K562 (cell line): Measurements from ENCODE around the gene PHETA1. TPM values are rescaled to one million over a fixed set of nuclear protein-coding genes. Genes with fewer than 3 reads are reported as not detected.

Experiments
- EGR1 ChIP-seq: fragments of 450-650 bp; conservative IDR thresholded peaks from 2 replicates; pipeline ENCODE4 v1.6.1; 2017; ENCODE audit warnings: mild to moderate bottlenecking
- HDAC8 ChIP-seq: fragments of 450-650 bp; IDR thresholded peaks from 2 replicates; pipeline ENCODE4 v1.6.1; 2016; ENCODE audit warnings: mild to moderate bottlenecking, missing genetic modification characterization, moderate library complexity, missing compliant biosample characterization
- ID3 ChIP-seq, 2 experiments: fragments of 250-450 bp in 1 of 2; fragments of 450-650 bp in 1 of 2; sonication (Bioruptor Pico) in 1 of 2; IDR thresholded peaks; 2 replicates each; pipeline versions ENCODE4 v1.6.1 to v1.8.0; 2016 to 2021; ENCODE audit warnings: mild to moderate bottlenecking in 2 of 2, moderate library complexity in 2 of 2, missing compliant biosample characterization in 1 of 2, missing genetic modification characterization in 1 of 2
- MBD2 ChIP-seq: sonication (generic); IDR thresholded peaks from 2 replicates; pipeline ENCODE4 v1.6.1; 2016; ENCODE audit warnings: low read depth, borderline replicate concordance
- MTA3 ChIP-seq: fragments of 450-650 bp; formaldehyde crosslinking; IDR thresholded peaks from 2 replicates; pipeline ENCODE4 v1.6.1; 2017; ENCODE audit warnings: mild to moderate bottlenecking, borderline replicate concordance
- MTF1 ChIP-seq: fragments of 250-450 bp; sonication (Bioruptor Pico); IDR thresholded peaks from 2 replicates; pipeline ENCODE4 v1.9.0; 2021; ENCODE audit warnings: moderate library complexity, mild to moderate bottlenecking, inconsistent platforms, borderline replicate concordance
- NR2C2 ChIP-seq, 2 experiments: fragments of 200-800 bp in 1 of 2; sonication (Bioruptor generic) in 1 of 2; sonication (generic) in 1 of 2; formaldehyde crosslinking in 1 of 2; IDR thresholded peaks; 2 replicates each; pipeline versions ENCODE4 v1.6.1 to v1.8.0; 2016 to 2022; ENCODE audit warnings: mild to moderate bottlenecking in 1 of 2, missing compliant biosample characterization in 1 of 2, missing genetic modification characterization in 1 of 2, missing genetic modification reagents in 1 of 2
- PHF21A ChIP-seq: fragments of 450-650 bp; IDR thresholded peaks from 2 replicates; pipeline ENCODE4 v1.6.1; 2017; ENCODE audit warnings: low read depth, borderline replicate concordance
- RBM25 ChIP-seq: fragments of 200-400 bp; formaldehyde crosslinking; IDR thresholded peaks from 2 replicates; pipeline ENCODE4 v1.6.1; 2018; ENCODE audit warnings: low read length, low read depth, moderate library complexity; ENCODE audit not compliant: severe bottlenecking
- SRSF9 ChIP-seq: fragments of 200-400 bp; formaldehyde crosslinking; IDR thresholded peaks from 2 replicates; pipeline ENCODE4 v1.6.1; 2017; ENCODE audit warnings: low read depth, low read length, borderline replicate concordance
- ZBTB7A ChIP-seq: IDR thresholded peaks from 2 replicates; pipeline ENCODE4 v1.6.1; 2011; ENCODE audit warnings: low read depth, mild to moderate bottlenecking, low read length, moderate library complexity, borderline replicate concordance; ENCODE audit not compliant: control insufficient read depth
- ZFP91 ChIP-seq: sonication (generic); formaldehyde crosslinking; IDR thresholded peaks from 2 replicates; pipeline ENCODE4 v1.8.0; 2022; ENCODE audit warnings: mild to moderate bottlenecking, missing genetic modification reagents
- ZNF408 ChIP-seq: fragments of 250-450 bp; sonication (Bioruptor Pico); IDR thresholded peaks from 2 replicates; pipeline ENCODE4 v1.4.0; 2020; ENCODE audit warnings: low read depth, mild to moderate bottlenecking, moderate library complexity
- ZNF511 ChIP-seq: sonication (generic); formaldehyde crosslinking; IDR thresholded peaks from 2 replicates; pipeline ENCODE4 v1.8.0; 2022; ENCODE audit warnings: mild to moderate bottlenecking, missing genetic modification reagents
- ZSCAN29 ChIP-seq: fragments of 450-650 bp; IDR thresholded peaks from 2 replicates; pipeline ENCODE4 v1.6.1; 2017
- polyA plus RNA-seq, 8 experiments: library from polyadenylated mRNA; depleted of rRNA in 4 of 8; stranded (reverse) in 5 of 8; unstranded in 3 of 8; fragments of >200 nt; fragmentation: Nextera tagmentation in 2 of 8; fragmentation: Illumina TruSeq in 1 of 8; extraction: Ambion mirVana in 2 of 8; extraction: Trizol in 1 of 8; gene quantifications; 2 replicates each; pipeline versions ENCODE4 v1.2.1 to v1.2.3, GENCODE V29; 2011 to 2014; ENCODE audit warnings: inconsistent platforms in 1 of 8, missing spikeins in 1 of 8
- total RNA-seq, 7 experiments: library from RNA; depleted of rRNA in 6 of 7; stranded (reverse); fragments of >200 nt in 6 of 7; fragmentation: Illumina TruSeq in 2 of 7; extraction: Trizol in 2 of 7; gene quantifications; 2 replicates each; pipeline versions ENCODE4 v1.2.1 to v1.2.3, GENCODE V29; 2011 to 2021; ENCODE audit warnings: low replicate concordance in 1 of 7
- TF ChIP-seq, protein P1 (sequence below): fragments of 450-650 bp; IDR thresholded peaks from 2 replicates; pipeline ENCODE4 v1.6.1; 2018; ENCODE audit not compliant: partially characterized antibody
- TF ChIP-seq, protein P2 (sequence below): sonication (generic); formaldehyde crosslinking; IDR thresholded peaks from 2 replicates; pipeline ENCODE4 v1.8.0; 2022; ENCODE audit warnings: missing genetic modification reagents, mild to moderate bottlenecking, borderline replicate concordance

The PHETA1 gene
- total and polyA plus RNA-seq, 9 of the 15 experiments (the other 6 are each of a cell fraction or from before 2014, with no cell fraction given), result 0.03 to 12.4 (median 3.0) TPM

GRCh38 chr12:111396726-111397445 lies 28.0 kb upstream of the PHETA1 start (continued):
- no peak for TF ChIP-seq ID3 (CRISPR knock-in tag; IDR thresholded peaks at IDR 0.05)
- peak; percentile 70; the same call in 1 of the 2 replicates for TF ChIP-seq ID3 (tag; IDR thresholded peaks at IDR 0.05)
- 0 out of 2 replicates have a peak, but pooled peaks have one; percentile 64 for TF ChIP-seq PHF21A
- TF ChIP-seq HDAC8 (tag), result no peak
- no peak for TF ChIP-seq MTF1 (CRISPR knock-in tag)
- peak; percentile 91 for TF ChIP-seq RBM25
- TF ChIP-seq ZNF511 (CRISPR knock-in tag), result no peak
- TF ChIP-seq, protein P1, sequence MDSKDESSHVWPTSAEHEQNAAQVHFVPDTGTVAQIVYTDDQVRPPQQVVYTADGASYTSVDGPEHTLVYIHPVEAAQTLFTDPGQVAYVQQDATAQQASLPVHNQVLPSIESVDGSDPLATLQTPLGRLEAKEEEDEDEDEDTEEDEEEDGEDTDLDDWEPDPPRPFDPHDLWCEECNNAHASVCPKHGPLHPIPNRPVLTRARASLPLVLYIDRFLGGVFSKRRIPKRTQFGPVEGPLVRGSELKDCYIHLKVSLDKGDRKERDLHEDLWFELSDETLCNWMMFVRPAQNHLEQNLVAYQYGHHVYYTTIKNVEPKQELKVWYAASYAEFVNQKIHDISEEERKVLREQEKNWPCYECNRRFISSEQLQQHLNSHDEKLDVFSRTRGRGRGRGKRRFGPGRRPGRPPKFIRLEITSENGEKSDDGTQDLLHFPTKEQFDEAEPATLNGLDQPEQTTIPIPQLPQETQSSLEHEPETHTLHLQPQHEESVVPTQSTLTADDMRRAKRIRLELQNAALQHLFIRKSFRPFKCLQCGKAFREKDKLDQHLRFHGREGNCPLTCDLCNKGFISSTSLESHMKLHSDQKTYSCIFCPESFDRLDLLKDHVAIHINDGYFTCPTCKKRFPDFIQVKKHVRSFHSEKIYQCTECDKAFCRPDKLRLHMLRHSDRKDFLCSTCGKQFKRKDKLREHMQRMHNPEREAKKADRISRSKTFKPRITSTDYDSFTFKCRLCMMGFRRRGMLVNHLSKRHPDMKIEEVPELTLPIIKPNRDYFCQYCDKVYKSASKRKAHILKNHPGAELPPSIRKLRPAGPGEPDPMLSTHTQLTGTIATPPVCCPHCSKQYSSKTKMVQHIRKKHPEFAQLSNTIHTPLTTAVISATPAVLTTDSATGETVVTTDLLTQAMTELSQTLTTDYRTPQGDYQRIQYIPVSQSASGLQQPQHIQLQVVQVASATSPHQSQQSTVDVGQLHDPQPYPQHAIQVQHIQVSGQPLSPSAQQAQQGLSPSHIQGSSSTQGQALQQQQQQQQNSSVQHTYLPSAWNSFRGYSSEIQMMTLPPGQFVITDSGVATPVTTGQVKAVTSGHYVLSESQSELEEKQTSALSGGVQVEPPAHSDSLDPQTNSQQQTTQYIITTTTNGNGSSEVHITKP, result no peak
- TF ChIP-seq ZNF408 (CRISPR knock-in tag), result no peak
- no peak for TF ChIP-seq SRSF9
- TF ChIP-seq MBD2, result no peak
- TF ChIP-seq, protein P2, sequence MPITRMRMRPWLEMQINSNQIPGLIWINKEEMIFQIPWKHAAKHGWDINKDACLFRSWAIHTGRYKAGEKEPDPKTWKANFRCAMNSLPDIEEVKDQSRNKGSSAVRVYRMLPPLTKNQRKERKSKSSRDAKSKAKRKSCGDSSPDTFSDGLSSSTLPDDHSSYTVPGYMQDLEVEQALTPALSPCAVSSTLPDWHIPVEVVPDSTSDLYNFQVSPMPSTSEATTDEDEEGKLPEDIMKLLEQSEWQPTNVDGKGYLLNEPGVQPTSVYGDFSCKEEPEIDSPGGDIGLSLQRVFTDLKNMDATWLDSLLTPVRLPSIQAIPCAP (CRISPR knock-in tag), result no peak
- peak; percentile 85 for TF ChIP-seq EGR1
- TF ChIP-seq ZSCAN29, result no peak
- TF ChIP-seq ZBTB7A, result peak; percentile 61
- no peak; the same call in 1 of the 2 replicates for TF ChIP-seq NR2C2 (CRISPR knock-in tag; IDR thresholded peaks at IDR 0.05)
- TF ChIP-seq NR2C2 (tag; IDR thresholded peaks at IDR 0.05), result no peak
- no peak for TF ChIP-seq ZFP91
- peak; percentile 71 for TF ChIP-seq MTA3
